ENCODE results near the gene EHMT1. TPM values are rescaled to one million over a fixed set of nuclear protein-coding genes. Genes with fewer than 3 reads are reported as not detected.
A peak's percentile ranks its signal among the peaks of the same experiment; 100 is the strongest.

The EHMT1 gene
- total and polyA plus RNA-seq, 10 of the 15 experiments (the other 5 are each of a cell fraction or from before 2014, with no cell fraction given): 2.9 to 100 (median 48.1) TPM

DNA sequence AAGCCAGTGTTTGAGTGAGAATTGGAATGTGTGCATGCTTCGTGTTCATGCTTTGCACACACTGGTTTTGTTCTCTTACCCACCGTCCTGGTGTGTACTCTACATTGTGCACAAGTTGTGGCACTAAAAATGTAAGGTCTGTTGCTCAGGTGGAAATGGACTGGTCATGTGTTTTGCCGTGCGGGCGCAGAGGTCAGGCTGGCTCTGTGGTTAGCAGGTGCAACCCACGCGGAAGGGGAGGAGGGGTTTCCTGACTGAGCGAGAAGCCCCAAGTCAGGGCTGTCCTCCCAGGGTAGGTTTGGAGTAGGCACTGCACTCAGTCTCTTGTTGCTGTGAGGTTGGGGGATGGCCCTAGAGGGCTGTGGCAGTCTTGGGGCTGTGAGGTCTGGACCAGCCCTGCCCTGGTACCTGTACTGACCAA is 86.6 kb downstream of the EHMT1 start (continued):
- TF ChIP-seq, protein P1, sequence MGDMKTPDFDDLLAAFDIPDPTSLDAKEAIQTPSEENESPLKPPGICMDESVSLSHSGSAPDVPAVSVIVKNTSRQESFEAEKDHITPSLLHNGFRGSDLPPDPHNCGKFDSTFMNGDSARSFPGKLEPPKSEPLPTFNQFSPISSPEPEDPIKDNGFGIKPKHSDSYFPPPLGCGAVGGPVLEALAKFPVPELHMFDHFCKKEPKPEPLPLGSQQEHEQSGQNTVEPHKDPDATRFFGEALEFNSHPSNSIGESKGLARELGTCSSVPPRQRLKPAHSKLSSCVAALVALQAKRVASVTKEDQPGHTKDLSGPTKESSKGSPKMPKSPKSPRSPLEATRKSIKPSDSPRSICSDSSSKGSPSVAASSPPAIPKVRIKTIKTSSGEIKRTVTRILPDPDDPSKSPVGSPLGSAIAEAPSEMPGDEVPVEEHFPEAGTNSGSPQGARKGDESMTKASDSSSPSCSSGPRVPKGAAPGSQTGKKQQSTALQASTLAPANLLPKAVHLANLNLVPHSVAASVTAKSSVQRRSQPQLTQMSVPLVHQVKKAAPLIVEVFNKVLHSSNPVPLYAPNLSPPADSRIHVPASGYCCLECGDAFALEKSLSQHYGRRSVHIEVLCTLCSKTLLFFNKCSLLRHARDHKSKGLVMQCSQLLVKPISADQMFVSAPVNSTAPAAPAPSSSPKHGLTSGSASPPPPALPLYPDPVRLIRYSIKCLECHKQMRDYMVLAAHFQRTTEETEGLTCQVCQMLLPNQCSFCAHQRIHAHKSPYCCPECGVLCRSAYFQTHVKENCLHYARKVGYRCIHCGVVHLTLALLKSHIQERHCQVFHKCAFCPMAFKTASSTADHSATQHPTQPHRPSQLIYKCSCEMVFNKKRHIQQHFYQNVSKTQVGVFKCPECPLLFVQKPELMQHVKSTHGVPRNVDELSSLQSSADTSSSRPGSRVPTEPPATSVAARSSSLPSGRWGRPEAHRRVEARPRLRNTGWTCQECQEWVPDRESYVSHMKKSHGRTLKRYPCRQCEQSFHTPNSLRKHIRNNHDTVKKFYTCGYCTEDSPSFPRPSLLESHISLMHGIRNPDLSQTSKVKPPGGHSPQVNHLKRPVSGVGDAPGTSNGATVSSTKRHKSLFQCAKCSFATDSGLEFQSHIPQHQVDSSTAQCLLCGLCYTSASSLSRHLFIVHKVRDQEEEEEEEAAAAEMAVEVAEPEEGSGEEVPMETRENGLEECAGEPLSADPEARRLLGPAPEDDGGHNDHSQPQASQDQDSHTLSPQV (IDR thresholded peaks at IDR 0.05): no peak
- TF ChIP-seq FOXK2 (IDR thresholded peaks at IDR 0.05) (no peak), CREM (IDR thresholded peaks at IDR 0.05; ENCODE audit: low read depth) (peak; percentile 37; the same call in 1 of the 2 replicates), SUPT20H (IDR thresholded peaks at IDR 0.05; ENCODE audit: borderline replicate concordance, control insufficient read depth, low read depth, low read length) (no peak), MEF2B (IDR thresholded peaks at IDR 0.05; ENCODE audit: partially characterized antibody, poor library complexity, severe bottlenecking) (peak; percentile 36), IKZF2 (IDR thresholded peaks at IDR 0.05) (peak; percentile 64; a peak in 2 of 4 replicates), YY1 (IDR thresholded peaks at IDR 0.05; ENCODE audit: low read depth, low read length) (no peak), TARDBP (IDR thresholded peaks at IDR 0.05; ENCODE audit: borderline replicate concordance) (no peak), FOS (IDR thresholded peaks at IDR 0.05; ENCODE audit: borderline replicate concordance, extremely low read depth, insufficient read length) (no peak), KLF5 (IDR thresholded peaks at IDR 0.05; ENCODE audit: partially characterized antibody) (no peak), SREBF2 (IDR thresholded peaks at IDR 0.05; ENCODE audit: low read length) (no peak), IRF4 (IDR thresholded peaks at IDR 0.05; ENCODE audit: low read depth, low read length) (no peak), RAD21 (IDR thresholded peaks at IDR 0.05; ENCODE audit: insufficient read depth, low read depth, low read length) (no peak), SMC3 (IDR thresholded peaks at IDR 0.05; ENCODE audit: borderline replicate concordance, low read length) (peak; percentile 31; the same call in 1 of the 2 replicates)
- TF ChIP-seq, protein P2, sequence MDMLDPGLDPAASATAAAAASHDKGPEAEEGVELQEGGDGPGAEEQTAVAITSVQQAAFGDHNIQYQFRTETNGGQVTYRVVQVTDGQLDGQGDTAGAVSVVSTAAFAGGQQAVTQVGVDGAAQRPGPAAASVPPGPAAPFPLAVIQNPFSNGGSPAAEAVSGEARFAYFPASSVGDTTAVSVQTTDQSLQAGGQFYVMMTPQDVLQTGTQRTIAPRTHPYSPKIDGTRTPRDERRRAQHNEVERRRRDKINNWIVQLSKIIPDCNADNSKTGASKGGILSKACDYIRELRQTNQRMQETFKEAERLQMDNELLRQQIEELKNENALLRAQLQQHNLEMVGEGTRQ (IDR thresholded peaks at IDR 0.05; ENCODE audit: borderline replicate concordance, low read depth, low read length): peak; percentile 2; the same call in 1 of the 2 replicates
- TF ChIP-seq, protein P3, sequence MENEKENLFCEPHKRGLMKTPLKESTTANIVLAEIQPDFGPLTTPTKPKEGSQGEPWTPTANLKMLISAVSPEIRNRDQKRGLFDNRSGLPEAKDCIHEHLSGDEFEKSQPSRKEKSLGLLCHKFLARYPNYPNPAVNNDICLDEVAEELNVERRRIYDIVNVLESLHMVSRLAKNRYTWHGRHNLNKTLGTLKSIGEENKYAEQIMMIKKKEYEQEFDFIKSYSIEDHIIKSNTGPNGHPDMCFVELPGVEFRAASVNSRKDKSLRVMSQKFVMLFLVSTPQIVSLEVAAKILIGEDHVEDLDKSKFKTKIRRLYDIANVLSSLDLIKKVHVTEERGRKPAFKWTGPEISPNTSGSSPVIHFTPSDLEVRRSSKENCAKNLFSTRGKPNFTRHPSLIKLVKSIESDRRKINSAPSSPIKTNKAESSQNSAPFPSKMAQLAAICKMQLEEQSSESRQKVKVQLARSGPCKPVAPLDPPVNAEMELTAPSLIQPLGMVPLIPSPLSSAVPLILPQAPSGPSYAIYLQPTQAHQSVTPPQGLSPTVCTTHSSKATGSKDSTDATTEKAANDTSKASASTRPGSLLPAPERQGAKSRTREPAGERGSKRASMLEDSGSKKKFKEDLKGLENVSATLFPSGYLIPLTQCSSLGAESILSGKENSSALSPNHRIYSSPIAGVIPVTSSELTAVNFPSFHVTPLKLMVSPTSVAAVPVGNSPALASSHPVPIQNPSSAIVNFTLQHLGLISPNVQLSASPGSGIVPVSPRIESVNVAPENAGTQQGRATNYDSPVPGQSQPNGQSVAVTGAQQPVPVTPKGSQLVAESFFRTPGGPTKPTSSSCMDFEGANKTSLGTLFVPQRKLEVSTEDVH (IDR thresholded peaks at IDR 0.05; ENCODE audit: low read depth, partially characterized antibody): peak; percentile 35
- TF ChIP-seq, protein P4, sequence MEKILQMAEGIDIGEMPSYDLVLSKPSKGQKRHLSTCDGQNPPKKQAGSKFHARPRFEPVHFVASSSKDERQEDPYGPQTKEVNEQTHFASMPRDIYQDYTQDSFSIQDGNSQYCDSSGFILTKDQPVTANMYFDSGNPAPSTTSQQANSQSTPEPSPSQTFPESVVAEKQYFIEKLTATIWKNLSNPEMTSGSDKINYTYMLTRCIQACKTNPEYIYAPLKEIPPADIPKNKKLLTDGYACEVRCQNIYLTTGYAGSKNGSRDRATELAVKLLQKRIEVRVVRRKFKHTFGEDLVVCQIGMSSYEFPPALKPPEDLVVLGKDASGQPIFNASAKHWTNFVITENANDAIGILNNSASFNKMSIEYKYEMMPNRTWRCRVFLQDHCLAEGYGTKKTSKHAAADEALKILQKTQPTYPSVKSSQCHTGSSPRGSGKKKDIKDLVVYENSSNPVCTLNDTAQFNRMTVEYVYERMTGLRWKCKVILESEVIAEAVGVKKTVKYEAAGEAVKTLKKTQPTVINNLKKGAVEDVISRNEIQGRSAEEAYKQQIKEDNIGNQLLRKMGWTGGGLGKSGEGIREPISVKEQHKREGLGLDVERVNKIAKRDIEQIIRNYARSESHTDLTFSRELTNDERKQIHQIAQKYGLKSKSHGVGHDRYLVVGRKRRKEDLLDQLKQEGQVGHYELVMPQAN (conservative IDR thresholded peaks at IDR 0.05): no peak
- TF ChIP-seq, protein P5, sequence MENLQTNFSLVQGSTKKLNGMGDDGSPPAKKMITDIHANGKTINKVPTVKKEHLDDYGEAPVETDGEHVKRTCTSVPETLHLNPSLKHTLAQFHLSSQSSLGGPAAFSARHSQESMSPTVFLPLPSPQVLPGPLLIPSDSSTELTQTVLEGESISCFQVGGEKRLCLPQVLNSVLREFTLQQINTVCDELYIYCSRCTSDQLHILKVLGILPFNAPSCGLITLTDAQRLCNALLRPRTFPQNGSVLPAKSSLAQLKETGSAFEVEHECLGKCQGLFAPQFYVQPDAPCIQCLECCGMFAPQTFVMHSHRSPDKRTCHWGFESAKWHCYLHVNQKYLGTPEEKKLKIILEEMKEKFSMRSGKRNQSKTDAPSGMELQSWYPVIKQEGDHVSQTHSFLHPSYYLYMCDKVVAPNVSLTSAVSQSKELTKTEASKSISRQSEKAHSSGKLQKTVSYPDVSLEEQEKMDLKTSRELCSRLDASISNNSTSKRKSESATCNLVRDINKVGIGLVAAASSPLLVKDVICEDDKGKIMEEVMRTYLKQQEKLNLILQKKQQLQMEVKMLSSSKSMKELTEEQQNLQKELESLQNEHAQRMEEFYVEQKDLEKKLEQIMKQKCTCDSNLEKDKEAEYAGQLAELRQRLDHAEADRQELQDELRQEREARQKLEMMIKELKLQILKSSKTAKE (IDR thresholded peaks at IDR 0.05; ENCODE audit: low read depth, poor library complexity, severe bottlenecking): no peak

All from GM12878 (cell line).